Osteoblast (primary cell): ENCODE results near the gene POLD2. TPM values are rescaled to one million over a fixed set of nuclear protein-coding genes. Genes with fewer than 3 reads are reported as not detected.
A peak's percentile ranks its signal among the peaks of the same experiment; 100 is the strongest.
"Not testable (repeated sequence)": the region's sequence is repeated elsewhere in the genome, so short reads cannot be mapped to it uniquely, and the experiment has no call there.

ENCODE experiments used
- DNase-seq: peaks from one replicate; pipeline ENCODE4 v3.0.0; 2011; ENCODE audit warnings: low spot score, mixed read lengths; ENCODE audit not compliant: insufficient read length; ENCODE audit errors: missing footprints
- H2AFZ ChIP-seq: 2 replicates; pipeline ENCODE4 v1.6.0; 2011; ENCODE audit warnings: mild to moderate bottlenecking, low read length
- H3K27ac ChIP-seq: 2 replicates; pipeline ENCODE4 v1.5.1; 2011; ENCODE audit warnings: mild to moderate bottlenecking, low read depth, low read length, moderate library complexity
- H3K27me3 ChIP-seq: 2 replicates; pipeline ENCODE4 v1.6.0; 2012; ENCODE audit warnings: mild to moderate bottlenecking, control low read depth, inconsistent platforms, low read length, moderate library complexity; ENCODE audit not compliant: insufficient read depth
- H3K36me3 ChIP-seq: 2 replicates; pipeline ENCODE4 v1.5.1; 2011; ENCODE audit warnings: mild to moderate bottlenecking, low read length, control low read depth, moderate library complexity; ENCODE audit not compliant: insufficient read depth
- H3K4me1 ChIP-seq: 2 replicates; pipeline ENCODE4 v1.5.1; 2011; ENCODE audit warnings: mild to moderate bottlenecking, low read length, control low read depth, moderate library complexity; ENCODE audit not compliant: insufficient read depth
- H3K4me2 ChIP-seq: 2 replicates; pipeline ENCODE4 v1.6.0; 2011; ENCODE audit warnings: mild to moderate bottlenecking, low read length; ENCODE audit not compliant: insufficient read depth
- H3K4me3 ChIP-seq: fragments of 200-600 bp; sonication (generic); 3 replicates; pipeline ENCODE4 v1.5.1; 2012; ENCODE audit warnings: mild to moderate bottlenecking, low read length, inconsistent platforms; ENCODE audit not compliant: insufficient read depth
- H3K79me2 ChIP-seq: 2 replicates; pipeline ENCODE4 v1.6.0; 2012; ENCODE audit warnings: mild to moderate bottlenecking, low read length, control low read depth, inconsistent platforms; ENCODE audit not compliant: insufficient read depth
- H3K9me3 ChIP-seq: 2 replicates; pipeline ENCODE4 v1.5.1; 2011; ENCODE audit warnings: low read depth, low read length, control low read depth
- H4K20me1 ChIP-seq: 2 replicates; pipeline ENCODE4 v1.6.0; 2012; ENCODE audit warnings: mild to moderate bottlenecking, low read length, control low read depth; ENCODE audit not compliant: insufficient read depth
- CTCF ChIP-seq: IDR thresholded peaks from 2 replicates; pipeline ENCODE4 v1.5.1; 2011; ENCODE audit warnings: mild to moderate bottlenecking, low read depth, low read length, moderate library complexity; ENCODE audit errors: extremely low read depth
- total RNA-seq: library from RNA; depleted of rRNA; stranded (reverse); fragments of >200 nt; gene quantifications from 2 replicates; pipeline ENCODE4 v1.2.3, GENCODE V29; 2012

The POLD2 gene
- total RNA-seq, 1 donor, result 80.3 TPM

- no peak overlapping the region for H3K27ac ChIP-seq
- peak; percentile 50 for TF ChIP-seq CTCF
- DNase-seq, result peak; percentile 78
- H4K20me1 ChIP-seq, result no peaks in the 10 kb centered on the region
- H3K9me3 ChIP-seq, result no peaks in the 10 kb centered on the region
- no peaks in the 10 kb centered on the region for H3K27me3 ChIP-seq
- H3K4me3 ChIP-seq, result no peak overlapping the region
- H3K36me3 ChIP-seq, result no peaks in the 10 kb centered on the region
- no peak overlapping the region for H2AFZ ChIP-seq
- peaks cover 9% of the 10 kb centered on the region for H3K4me1 ChIP-seq
- H3K4me2 ChIP-seq, result no peak overlapping the region
- no peaks in the 10 kb centered on the region for H3K79me2 ChIP-seq
Measured at GRCh38 chr7:44131173-44132029, 8.1 kb upstream of the POLD2 start.

GRCh38 chr7:44128721-44129582 is 5.6 kb upstream of the POLD2 start:
- Histone ChIP-seq H3K27ac (no peak overlapping the region), H3K4me3 (no peak overlapping the region), H3K27me3 (no peaks in the 10 kb centered on the region), H2AFZ (no peak overlapping the region), H3K79me2 (no peaks in the 10 kb centered on the region), H3K4me1 (peaks cover 9% of the 10 kb centered on the region), H3K36me3 (no peaks in the 10 kb centered on the region), H4K20me1 (no peaks in the 10 kb centered on the region), H3K9me3 (no peaks in the 10 kb centered on the region), H3K4me2 (no peak overlapping the region)
- DNase-seq, result peak; percentile 66
- no peak for TF ChIP-seq CTCF

GRCh38 chr7:44127161-44127560 is 3.8 kb upstream of the POLD2 start:
- no peak for TF ChIP-seq CTCF

GRCh38 chr7:44126574-44126973 is 3.2 kb upstream of the POLD2 start:
- not testable (repeated sequence) for H3K27ac ChIP-seq, H3K27me3 ChIP-seq, H3K36me3 ChIP-seq, DNase-seq, H2AFZ ChIP-seq, H3K9me3 ChIP-seq, H4K20me1 ChIP-seq, H3K4me2 ChIP-seq, H3K4me3 ChIP-seq
- peaks cover 11% of the 10 kb centered on the region for H3K4me1 ChIP-seq
- peaks cover 13% of the 10 kb centered on the region for H3K79me2 ChIP-seq

More at GRCh38 chr7:44127161-44127560, 3.8 kb upstream of the POLD2 start:
- Histone ChIP-seq H3K79me2 (peaks cover 7% of the 10 kb centered on the region), H3K9me3 (no peaks in the 10 kb centered on the region), H3K36me3 (no peaks in the 10 kb centered on the region), H4K20me1 (no peaks in the 10 kb centered on the region), H3K27me3 (no peaks in the 10 kb centered on the region), H3K4me3 (no peak overlapping the region), H3K4me1 (peaks cover 14% of the 10 kb centered on the region), H3K27ac (no peak overlapping the region), H2AFZ (no peak overlapping the region), H3K4me2 (no peak overlapping the region)
- no peak for DNase-seq
